Measurements from ENCODE around the gene PBX3.

Gene PBX3

DNA sequence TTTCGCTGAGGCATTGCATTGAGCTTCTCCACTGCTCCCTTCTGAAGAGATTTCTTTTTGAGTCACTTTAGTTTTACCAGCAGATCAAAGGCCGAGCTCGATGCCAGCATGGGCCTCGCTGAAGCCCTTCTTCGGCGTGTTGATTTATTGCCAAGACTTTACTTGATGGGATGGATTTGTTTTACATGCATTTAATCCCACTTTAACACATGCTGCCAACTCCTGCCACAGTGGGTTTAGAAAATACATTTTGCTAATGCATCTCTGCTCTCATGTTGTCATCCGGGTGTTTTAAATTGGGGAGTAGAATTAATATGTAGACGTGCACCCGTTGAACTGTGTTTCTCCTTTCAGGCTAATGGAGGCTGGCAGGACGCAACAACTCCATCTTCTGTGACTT is 218.3 kb downstream of the PBX3 start:
- DNase-seq (ENCODE audit: insufficient read length, low spot score) (no peak), FAIRE-seq (no peak)
- no peak for TF ChIP-seq POLR2A (IDR thresholded peaks at IDR 0.05; ENCODE audit: low read depth, low read length)

DNA sequence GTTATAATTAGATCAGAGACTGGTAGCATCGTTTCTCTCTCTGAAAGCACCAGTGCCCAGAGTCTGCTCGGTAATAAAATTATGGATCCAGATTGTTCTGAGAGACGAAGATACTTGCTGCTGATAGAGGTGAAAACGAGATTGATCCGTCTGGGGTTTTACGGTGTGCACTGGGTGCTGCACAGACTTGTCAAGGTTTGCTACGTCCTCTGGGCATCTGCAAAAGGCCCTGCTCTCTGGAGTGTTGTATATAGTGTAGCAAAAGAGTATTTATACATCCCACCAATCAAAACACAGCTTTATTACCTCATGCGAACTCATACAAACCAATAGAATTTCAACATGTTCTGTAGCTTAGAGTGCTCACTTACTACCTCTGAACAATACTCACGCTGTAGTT is 219.3 kb downstream of the PBX3 start:
- no peak for TF ChIP-seq POLR2A (IDR thresholded peaks at IDR 0.05; ENCODE audit: low read depth, low read length)
- DNase-seq (ENCODE audit: insufficient read length, low spot score) (no peak), FAIRE-seq (no peak)

GRCh38 chr9:125966959-125967711 is 220.0 kb downstream of the PBX3 start:
- FAIRE-seq (no peak), DNase-seq (ENCODE audit: insufficient read length, low spot score) (no peak)
- no peak for TF ChIP-seq POLR2A (IDR thresholded peaks at IDR 0.05; ENCODE audit: low read depth, low read length)

- DNase-seq (ENCODE audit: insufficient read length, low spot score) (no peak), FAIRE-seq (no peak)
- TF ChIP-seq POLR2A (IDR thresholded peaks at IDR 0.05; ENCODE audit: low read depth, low read length): no peak
These were observed 221.7 kb downstream of the PBX3 start for GRCh38 chr9:125968714-125969374.

GRCh38 chr9:125969462-125969861 is 222.3 kb downstream of the PBX3 start:
- no peak for FAIRE-seq
- no peak for DNase-seq (ENCODE audit: insufficient read length, low spot score)
- no peak for TF ChIP-seq POLR2A (IDR thresholded peaks at IDR 0.05; ENCODE audit: low read depth, low read length)

DNA sequence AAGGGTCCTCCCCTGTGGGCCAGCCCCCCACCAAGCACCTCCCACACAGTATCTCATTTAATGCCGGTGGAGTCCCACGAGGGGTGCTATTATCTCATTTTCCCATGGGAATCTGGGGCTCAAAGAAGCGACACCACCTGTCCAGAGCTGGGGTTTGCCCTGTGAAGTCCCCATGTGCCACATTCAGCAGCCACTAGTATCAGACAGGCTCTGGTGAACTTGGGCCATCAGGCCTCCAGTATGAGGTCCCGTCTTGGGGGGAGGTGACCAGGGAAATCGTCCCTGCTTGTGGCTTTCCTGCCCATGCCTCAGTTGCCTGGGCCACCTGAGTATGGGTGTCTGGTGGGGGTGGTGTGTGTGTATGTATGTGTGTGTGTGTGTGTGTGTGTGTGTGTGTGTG is 222.7 kb downstream of the PBX3 start:
- DNase-seq (ENCODE audit: insufficient read length, low spot score) (no peak), FAIRE-seq (no peak)
- TF ChIP-seq POLR2A (IDR thresholded peaks at IDR 0.05; ENCODE audit: low read depth, low read length): no peak

- TF ChIP-seq POLR2A (IDR thresholded peaks at IDR 0.05; ENCODE audit: low read depth, low read length): no peak
- DNase-seq (ENCODE audit: insufficient read length, low spot score) (no peak), FAIRE-seq (no peak)
These were observed 223.2 kb downstream of the PBX3 start for GRCh38 chr9:125970340-125970739.

- no peak for FAIRE-seq
- no peak for TF ChIP-seq POLR2A (IDR thresholded peaks at IDR 0.05; ENCODE audit: low read depth, low read length)
- DNase-seq (ENCODE audit: insufficient read length, low spot score): no peak
These were observed 223.9 kb downstream of the PBX3 start for GRCh38 chr9:125971050-125971449.

GRCh38 chr9:125972012-125972729 is 225.0 kb downstream of the PBX3 start:
- DNase-seq (ENCODE audit: insufficient read length, low spot score) (no peak), FAIRE-seq (no peak)
- no peak for TF ChIP-seq POLR2A (IDR thresholded peaks at IDR 0.05; ENCODE audit: low read depth, low read length)

GRCh38 chr9:125973547-125973946 is 226.4 kb downstream of the PBX3 start:
- DNase-seq (ENCODE audit: insufficient read length, low spot score): no peak
- no peak for FAIRE-seq
- TF ChIP-seq POLR2A (IDR thresholded peaks at IDR 0.05; ENCODE audit: low read depth, low read length): no peak

DNA sequence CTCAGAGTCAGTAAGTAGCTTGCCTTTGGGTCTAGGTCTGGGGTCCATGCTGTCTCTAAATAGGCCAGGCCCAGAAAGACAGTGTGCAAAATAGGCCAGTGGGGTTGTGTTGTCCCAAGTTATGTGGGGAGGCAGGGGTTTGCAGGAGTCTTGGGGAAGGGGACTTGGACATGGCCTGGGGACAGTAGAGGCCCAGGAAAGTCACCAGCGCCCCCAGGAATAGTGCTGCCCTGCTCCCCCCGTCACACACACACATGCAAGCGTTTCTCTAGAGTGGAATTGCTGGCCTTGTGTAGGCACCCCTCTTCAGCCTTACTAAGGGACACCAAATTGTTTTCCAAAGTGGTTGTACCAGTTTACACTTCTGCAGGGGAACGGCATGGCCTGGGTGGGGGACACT is 227.5 kb downstream of the PBX3 start:
- DNase-seq (ENCODE audit: insufficient read length, low spot score): no peak
- no peak for FAIRE-seq
- no peak for TF ChIP-seq POLR2A (IDR thresholded peaks at IDR 0.05; ENCODE audit: low read depth, low read length)

GRCh38 chr9:125977223-125977622 is 230.1 kb downstream of the PBX3 start:
- DNase-seq (ENCODE audit: insufficient read length, low spot score) (no peak), FAIRE-seq (no peak)
- TF ChIP-seq POLR2A (IDR thresholded peaks at IDR 0.05; ENCODE audit: low read depth, low read length): no peak

DNA sequence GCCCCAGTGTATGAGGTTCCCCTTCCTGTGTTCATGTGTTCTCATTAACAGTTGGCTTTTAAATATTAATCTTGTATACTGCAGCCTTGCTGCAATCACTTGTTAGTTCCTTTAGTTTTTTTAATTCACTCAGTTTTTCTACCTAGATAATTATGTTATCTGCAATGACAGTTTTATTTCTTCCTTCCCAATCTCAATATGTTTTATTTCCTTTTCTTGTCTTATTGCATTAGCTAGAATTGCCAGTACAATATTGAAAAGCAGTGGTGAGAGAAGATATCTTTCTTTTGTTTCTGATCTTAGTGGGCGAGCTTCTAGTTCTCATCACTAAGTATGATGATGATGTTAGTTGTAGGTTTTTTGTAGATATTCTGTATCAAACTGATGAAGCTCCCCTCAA is 232.2 kb downstream of the PBX3 start:
- no peak for FAIRE-seq
- no peak for DNase-seq (ENCODE audit: insufficient read length, low spot score)

DNA sequence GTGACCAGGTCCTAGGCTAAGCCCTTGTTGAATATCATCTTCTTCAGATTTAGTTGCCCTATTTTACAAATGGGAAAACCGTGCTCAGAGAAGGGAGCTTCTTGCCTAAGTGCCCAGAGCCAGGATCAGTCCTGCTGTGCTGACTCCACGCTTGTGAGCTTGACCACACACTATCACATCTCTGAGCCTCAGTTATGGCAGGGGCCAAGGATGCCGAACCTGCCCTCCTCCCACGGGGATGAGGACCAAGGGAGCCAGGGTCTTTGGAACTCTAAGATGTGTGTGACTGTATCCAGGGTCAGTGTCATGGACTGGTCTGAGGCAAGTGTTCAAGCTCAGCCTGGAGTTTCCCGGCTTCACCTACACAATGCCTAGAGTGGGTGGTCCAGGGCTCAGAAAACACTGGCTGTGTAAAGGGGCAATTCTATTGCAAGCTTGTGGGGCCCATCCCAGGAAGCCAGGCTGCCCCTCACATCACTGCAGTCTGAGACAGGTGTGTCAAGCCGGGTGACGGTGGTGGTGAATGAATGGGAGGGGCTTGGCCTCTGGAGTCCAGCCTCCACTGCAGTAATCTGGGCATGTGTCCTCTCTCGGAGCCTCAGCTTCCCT is 235.7 kb downstream of the PBX3 start:
- FAIRE-seq (no peak), DNase-seq (ENCODE audit: insufficient read length, low spot score) (no peak)
- TF ChIP-seq POLR2A (IDR thresholded peaks at IDR 0.05; ENCODE audit: low read depth, low read length): no peak

More for the DNA sequence above, 232.2 kb downstream of the PBX3 start:
- no peak for TF ChIP-seq POLR2A (IDR thresholded peaks at IDR 0.05; ENCODE audit: low read depth, low read length)

Data from H54 (cell line).